Stimulated activated CD4-positive, alpha-beta T cell treated with anti-CD3 and anti-CD28 coated beads, Interleukin-1b, Interleukin-23, amount 100 ng/mL, for 4 hours (primary cell): Measurements from ENCODE around the gene DIPK1C.

Experiments
- DNase-seq, 2 donors: peaks; one replicate each; pipeline ENCODE4 v3.0.0-alpha.2; 2020; ENCODE audit warnings: low read depth in 2 of 2

The DIPK1C gene

GRCh38 chr18:74419761-74420160 is 37.3 kb downstream of the DIPK1C start:
- no peak for DNase-seq

- DNase-seq = no peak
Measured at GRCh38 chr18:74418023-74418422, 39.1 kb downstream of the DIPK1C start.

DNA sequence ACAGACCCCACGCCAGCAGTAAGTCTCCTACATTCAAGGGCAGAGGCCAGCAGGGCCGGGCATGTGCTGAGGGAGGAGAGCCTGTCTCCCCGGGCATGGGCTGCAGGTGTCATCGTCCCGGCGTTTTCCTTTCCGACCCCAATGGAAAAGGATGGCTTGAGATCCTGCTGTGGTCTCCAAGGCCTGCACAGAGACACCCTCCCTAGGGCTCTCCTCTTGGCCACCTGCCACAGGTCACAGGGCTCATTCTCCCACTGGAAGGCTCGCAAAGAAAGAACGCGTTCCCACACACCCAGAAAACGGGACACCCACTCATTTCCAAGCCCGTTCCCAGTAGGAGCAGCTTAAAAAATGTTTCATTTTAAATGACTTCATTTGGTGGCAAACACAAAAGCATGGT is 41.0 kb downstream of the DIPK1C start:
- no peak for DNase-seq

DNA sequence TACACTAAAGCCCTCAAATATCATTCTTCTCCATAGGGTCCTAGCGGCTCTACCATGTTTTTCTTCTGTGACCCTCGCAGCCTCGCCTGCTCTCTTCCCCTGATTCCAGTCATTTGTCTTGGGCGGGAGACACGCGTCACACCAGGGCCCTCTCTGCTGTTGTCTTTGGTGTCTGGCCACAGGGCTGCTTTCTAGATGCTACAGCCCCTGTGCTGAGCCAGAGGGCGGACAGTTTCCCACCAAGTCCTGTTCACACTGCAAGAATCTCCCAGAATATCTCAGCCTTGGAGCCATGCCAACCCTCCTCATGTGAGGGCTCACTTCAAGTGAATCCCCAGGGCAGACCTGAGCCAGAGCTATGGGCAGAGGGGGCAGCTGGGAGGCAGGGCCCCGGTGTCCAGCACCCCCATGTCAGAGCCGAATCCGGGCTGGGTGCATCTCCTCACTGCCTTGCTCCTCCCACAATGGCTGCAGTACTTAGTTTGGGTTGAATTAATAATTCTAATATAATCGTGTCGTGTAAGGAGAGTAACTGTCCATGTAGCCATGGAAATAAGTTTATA is 42.1 kb downstream of the DIPK1C start:
- DNase-seq = no peak

- no peak for DNase-seq
Measured at GRCh38 chr18:74413836-74414235, 43.3 kb downstream of the DIPK1C start.

DNA sequence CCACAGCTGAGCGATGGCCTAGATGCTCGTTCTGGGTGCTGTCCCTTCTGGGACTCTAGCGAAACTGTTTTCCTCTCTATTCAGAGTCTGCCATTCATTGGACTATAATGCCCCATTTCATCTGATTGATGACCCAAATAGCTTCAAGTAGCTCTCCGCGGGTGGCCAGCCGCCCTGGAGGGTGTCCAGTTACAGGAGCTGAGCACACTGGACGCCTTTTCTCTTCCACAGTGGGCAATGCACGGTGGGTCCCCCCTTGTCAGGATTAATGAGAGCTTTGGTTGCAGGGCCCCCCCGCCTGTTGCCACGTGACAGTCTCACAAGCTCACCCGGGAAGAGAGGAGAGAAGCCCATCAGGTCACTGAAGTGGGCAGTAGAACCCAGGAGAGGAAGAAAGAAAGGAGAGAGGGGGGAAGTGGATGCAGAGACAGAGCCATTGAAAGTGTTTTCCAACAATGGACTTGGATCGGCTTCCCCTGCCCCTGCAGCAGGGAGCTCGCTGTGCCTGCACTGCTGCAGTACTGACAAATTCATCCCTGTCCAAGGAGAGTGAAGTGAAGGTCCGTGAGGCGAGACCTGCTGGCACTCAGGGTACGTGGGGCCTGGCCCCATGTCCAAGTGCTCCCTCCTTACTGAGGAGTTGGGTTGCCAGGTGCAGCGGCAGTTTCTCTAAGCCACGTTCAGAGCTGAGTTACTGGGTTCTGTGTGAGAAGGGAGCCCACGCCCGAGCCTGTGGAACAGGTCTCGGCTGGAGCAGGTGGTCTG is 44.8 kb downstream of the DIPK1C start:
- DNase-seq = no peak

DNA sequence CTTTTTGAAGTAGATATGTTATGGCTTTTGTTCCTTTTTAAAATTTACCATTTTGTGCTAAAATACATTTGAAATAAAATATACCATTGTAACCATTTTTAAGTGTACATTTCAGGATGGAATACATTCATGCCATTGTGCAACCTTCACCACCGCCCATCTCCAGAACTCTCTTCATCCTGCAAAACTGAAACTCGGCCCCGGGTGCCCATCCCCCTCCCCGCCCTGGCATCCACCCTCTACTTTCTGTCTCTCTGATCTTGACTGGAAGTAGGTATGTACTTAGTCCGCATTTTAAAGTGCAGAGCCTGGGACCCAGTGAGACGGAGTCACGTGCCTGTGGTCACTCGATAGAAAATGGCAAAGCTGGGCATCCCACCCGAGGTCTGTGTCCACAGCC is 45.6 kb downstream of the DIPK1C start:
- DNase-seq = no peak

GRCh38 chr18:74410441-74410992 is 46.6 kb downstream of the DIPK1C start:
- no peak for DNase-seq

- DNase-seq = no peak
Measured at GRCh38 chr18:74407888-74408287, 49.2 kb downstream of the DIPK1C start.

DNA sequence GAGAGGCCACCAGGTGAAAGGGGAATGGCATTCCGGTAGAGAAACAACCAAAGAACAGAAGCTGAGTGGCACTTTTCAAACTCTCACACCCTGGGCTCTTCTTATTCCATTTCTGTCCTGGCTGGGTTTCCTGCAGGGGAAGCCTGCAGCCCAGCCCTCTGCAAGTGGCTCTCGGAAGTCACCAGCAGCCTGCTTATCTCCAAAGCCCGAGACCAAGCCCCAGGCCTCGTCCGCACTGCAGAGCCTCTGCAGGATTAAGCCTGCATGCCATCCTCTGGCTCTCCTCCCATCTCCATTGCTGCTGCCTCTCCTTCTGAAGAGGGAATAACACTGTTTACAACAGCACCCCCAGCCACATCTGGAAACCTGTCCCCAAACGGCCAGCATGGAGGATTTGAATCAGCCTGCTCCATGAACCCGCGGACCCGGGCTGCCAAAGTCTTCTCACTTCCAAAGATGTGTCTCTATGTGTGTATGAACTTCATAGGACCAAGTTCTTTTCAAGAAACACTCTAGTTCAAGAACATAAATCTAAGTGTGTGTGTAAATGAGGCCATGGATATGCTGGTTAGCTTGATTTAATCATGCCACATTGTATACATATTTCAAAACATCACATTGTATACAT is 54.2 kb downstream of the DIPK1C start:
- no peak for DNase-seq

- DNase-seq = no peak
Measured at GRCh38 chr18:74400813-74401212, 56.3 kb downstream of the DIPK1C start.

GRCh38 chr18:74399091-74399887 is 57.8 kb downstream of the DIPK1C start:
- no peak for DNase-seq

DNA sequence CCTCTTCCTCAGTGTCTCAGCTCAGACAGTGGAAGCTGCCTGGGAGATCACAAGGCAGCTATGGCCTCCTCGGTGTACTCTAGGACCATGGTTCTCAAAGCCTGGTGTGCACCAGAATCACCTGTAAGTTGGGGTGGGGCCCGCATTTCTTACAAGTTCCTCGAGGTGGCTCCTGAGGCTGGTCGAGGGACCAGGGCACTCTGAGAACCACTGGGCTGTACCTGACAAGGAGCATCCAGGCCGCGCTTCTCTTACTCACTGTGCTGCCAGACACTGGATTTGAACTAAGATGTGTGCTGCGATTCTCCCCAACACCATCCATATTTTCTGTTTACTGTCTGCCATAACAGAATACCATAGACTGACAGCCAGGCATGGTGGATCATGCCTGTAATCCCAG is 59.5 kb downstream of the DIPK1C start:
- DNase-seq = no peak

DNA sequence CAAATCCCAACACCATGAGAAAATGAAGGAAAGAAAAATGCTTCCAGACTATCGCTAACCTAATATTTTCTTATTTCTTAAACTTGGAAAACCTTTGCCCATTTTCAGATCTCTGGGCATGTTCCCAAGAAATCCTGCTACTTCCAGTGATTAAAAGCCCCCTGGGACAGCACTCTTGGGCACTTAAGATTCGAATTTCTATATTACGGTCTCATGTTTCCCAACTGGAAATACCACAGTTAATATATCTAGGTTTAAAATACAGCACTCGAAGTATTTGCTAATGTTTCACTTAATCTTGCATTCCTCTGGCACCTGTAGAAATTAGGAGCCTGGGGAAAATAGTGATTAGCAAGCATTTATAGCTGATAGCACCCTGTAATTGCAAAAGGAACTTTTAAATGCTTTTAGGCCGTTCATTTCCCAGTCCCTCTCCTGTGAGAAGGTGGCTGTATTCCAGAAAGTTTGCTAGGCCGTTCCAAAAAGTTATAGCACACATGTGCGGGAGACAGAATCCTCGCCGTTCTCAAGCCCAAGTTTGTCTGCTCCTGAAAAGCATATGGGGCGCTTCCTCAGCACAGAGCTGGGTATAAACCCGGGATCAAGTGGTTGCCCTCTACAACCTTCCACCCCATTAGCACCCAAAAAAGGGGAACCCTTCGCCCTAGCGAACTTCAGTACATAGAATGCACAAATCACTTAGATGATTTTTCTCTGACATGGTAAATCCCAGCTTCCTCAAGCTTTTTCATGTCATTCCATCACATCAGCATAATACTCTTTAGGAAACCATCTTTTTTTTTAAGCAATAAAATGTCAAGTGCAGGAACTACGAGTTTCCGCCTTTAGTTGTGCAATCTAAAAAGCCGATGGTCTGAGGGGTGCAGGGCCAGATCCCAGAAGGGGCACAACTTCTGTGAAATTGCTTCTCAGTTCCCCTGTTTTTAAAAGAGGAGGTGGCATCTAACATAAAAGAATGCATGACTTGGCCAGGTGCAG is 60.6 kb downstream of the DIPK1C start:
- no peak for DNase-seq

GRCh38 chr18:74395648-74396154 is 61.4 kb downstream of the DIPK1C start:
- DNase-seq = no peak

- DNase-seq = no peak
Measured at GRCh38 chr18:74395006-74395405, 62.1 kb downstream of the DIPK1C start.

- no peak for DNase-seq
Measured at GRCh38 chr18:74392323-74392722, 64.8 kb downstream of the DIPK1C start.

GRCh38 chr18:74390900-74391299 is 66.2 kb downstream of the DIPK1C start:
- no peak for DNase-seq

- DNase-seq = no peak
Measured at GRCh38 chr18:74389991-74390390, 67.1 kb downstream of the DIPK1C start.

- DNase-seq = no peak
Measured at GRCh38 chr18:74389171-74389927, 67.8 kb downstream of the DIPK1C start.
